Loucy (cell line): ENCODE data around the gene LRRC4C.

Experiments
- CTCF ChIP-seq: fragments of 200-600 bp; sonication (generic); conservative IDR thresholded peaks from 2 replicates; pipeline ENCODE4 v1.5.1; 2014; ENCODE audit warnings: mild to moderate bottlenecking, antibody characterized with exemption, low read length
- EZH2phosphoT487 ChIP-seq: fragments of 200-600 bp; IDR thresholded peaks from 2 replicates; pipeline ENCODE4 v1.6.1; 2018; ENCODE audit warnings: antibody characterized with exemption, mild to moderate bottlenecking, moderate library complexity, borderline replicate concordance

GRCh38 chr11:40190294-40190693 lies 1269.2 kb downstream of the LRRC4C start:
- no peak for TF ChIP-seq CTCF
- TF ChIP-seq EZH2phosphoT487, result no peak
